NCI-H2081 (cell line): ENCODE results near the gene DEFB125.
"Not testable (repeated sequence)": the region's sequence is repeated elsewhere in the genome, so short reads cannot be mapped to it uniquely, and the experiment has no call there.

Experiments used
- DNase-seq, 2 experiments: peaks; one replicate each; lab custom pipeline; 2025; lab: John Stamatoyannopoulos, UW

The DEFB125 gene

GRCh38 chr20:87401-87800 is at the start of gene DEFB125:
TSS of gene DEFB125 (plus strand) at chr20:87672. CDS start at chr20:87710, 38 bp downstream.
- DNase-seq: no peak

GRCh38 chr20:60035-60918 is 27.2 kb upstream of the DEFB125 start:
- DNase-seq: no peak

- DNase-seq: no peak
Observed at GRCh38 chr20:61230-61629, 26.2 kb upstream of the DEFB125 start.

GRCh38 chr20:61757-62156 is 25.7 kb upstream of the DEFB125 start:
- no peak for DNase-seq

GRCh38 chr20:62487-62886 is 25.0 kb upstream of the DEFB125 start:
- DNase-seq: no peak

GRCh38 chr20:64026-64603 is 23.4 kb upstream of the DEFB125 start:
- no peak for DNase-seq

- DNase-seq: no peak
Observed at GRCh38 chr20:64766-65322, 22.6 kb upstream of the DEFB125 start.

- DNase-seq: no peak
Observed at GRCh38 chr20:77231-77630, 10.2 kb upstream of the DEFB125 start.

GRCh38 chr20:78338-78737 is 9.1 kb upstream of the DEFB125 start:
- no peak for DNase-seq

- DNase-seq: no peak
Observed at GRCh38 chr20:79565-79964, 7.9 kb upstream of the DEFB125 start.

GRCh38 chr20:90651-91050 is 3.2 kb downstream of the DEFB125 start:
- DNase-seq: no peak

GRCh38 chr20:93641-94040 is 6.2 kb downstream of the DEFB125 start:
- DNase-seq: no peak

GRCh38 chr20:95215-95614 is 7.7 kb downstream of the DEFB125 start:
- DNase-seq: no peak

GRCh38 chr20:97691-98090 is 10.2 kb downstream of the DEFB125 start:
- DNase-seq: not testable (repeated sequence)

- DNase-seq: no peak
Observed at GRCh38 chr20:101975-102374, 14.5 kb downstream of the DEFB125 start.

GRCh38 chr20:103456-103855 is 16.0 kb downstream of the DEFB125 start:
- no peak for DNase-seq

- no peak for DNase-seq
Observed at GRCh38 chr20:112396-112795, 24.9 kb downstream of the DEFB125 start.

- no peak for DNase-seq
Observed at GRCh38 chr20:117518-117917, 30.0 kb downstream of the DEFB125 start.

- DNase-seq: not testable (repeated sequence)
Observed at GRCh38 chr20:129786-130323, 42.4 kb downstream of the DEFB125 start.

- DNase-seq: peak in 1 of 2 experiments; percentile 3
Observed at GRCh38 chr20:137668-138490, 50.4 kb downstream of the DEFB125 start.

- DNase-seq: no peak
Observed at GRCh38 chr20:142290-142689, 54.8 kb downstream of the DEFB125 start, which contains the start of gene DEFB126. TSS of gene DEFB126 (plus strand) at chr20:142590. CDS start at chr20:142629, 39 bp downstream.

GRCh38 chr20:145877-146276 is 58.4 kb downstream of the DEFB125 start:
- no peak for DNase-seq
